Measurements from ENCODE around the gene SMPX.

SMPX gene

DNA sequence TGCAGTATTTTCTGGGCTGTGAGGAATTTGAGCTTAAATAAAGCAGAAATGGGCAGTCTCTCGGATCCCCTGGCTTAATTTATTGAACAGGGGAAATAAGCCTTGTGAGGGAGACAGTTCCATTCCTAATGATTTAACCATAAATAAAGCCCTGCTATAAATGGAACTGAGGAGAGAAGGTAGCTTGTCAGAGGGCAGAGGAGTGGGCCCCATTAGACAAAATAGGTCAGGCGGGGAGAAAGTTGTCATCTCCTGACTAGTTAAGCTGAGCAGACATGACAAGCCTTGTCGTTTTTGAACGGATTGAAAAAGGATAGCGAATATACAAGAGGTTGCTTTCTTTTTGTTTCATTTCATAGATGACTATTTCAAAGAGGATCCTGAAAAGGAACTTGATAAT is 39.3 kb downstream of the SMPX start:
- Histone ChIP-seq H3K4me3 (ENCODE audit: low read depth, low read length) (no peak overlapping the region), H3K27ac (no peak overlapping the region), H3K9me3 (ENCODE audit: severe bottlenecking) (no peaks in the 10 kb centered on the region), H3K27me3 (ENCODE audit: insufficient read depth, low read depth, severe bottlenecking) (no peaks in the 10 kb centered on the region), H3K36me3 (no peaks in the 10 kb centered on the region)
- TF ChIP-seq, protein P1, sequence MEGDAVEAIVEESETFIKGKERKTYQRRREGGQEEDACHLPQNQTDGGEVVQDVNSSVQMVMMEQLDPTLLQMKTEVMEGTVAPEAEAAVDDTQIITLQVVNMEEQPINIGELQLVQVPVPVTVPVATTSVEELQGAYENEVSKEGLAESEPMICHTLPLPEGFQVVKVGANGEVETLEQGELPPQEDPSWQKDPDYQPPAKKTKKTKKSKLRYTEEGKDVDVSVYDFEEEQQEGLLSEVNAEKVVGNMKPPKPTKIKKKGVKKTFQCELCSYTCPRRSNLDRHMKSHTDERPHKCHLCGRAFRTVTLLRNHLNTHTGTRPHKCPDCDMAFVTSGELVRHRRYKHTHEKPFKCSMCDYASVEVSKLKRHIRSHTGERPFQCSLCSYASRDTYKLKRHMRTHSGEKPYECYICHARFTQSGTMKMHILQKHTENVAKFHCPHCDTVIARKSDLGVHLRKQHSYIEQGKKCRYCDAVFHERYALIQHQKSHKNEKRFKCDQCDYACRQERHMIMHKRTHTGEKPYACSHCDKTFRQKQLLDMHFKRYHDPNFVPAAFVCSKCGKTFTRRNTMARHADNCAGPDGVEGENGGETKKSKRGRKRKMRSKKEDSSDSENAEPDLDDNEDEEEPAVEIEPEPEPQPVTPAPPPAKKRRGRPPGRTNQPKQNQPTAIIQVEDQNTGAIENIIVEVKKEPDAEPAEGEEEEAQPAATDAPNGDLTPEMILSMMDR (IDR thresholded peaks at IDR 0.05; ENCODE audit: low read depth, low read length) = no peak
- no peak for DNase-seq

GRCh38 chrX:21717802-21718201 is 40.1 kb downstream of the SMPX start:
- H3K9me3 ChIP-seq (ENCODE audit: severe bottlenecking) = no peaks in the 10 kb centered on the region
- no peak overlapping the region for H3K27ac ChIP-seq
- no peak for DNase-seq
- no peak overlapping the region for H3K4me3 ChIP-seq (ENCODE audit: low read depth, low read length)
- no peaks in the 10 kb centered on the region for H3K36me3 ChIP-seq
- no peaks in the 10 kb centered on the region for H3K27me3 ChIP-seq (ENCODE audit: insufficient read depth, low read depth, severe bottlenecking)
- TF ChIP-seq, protein P1 (IDR thresholded peaks at IDR 0.05; ENCODE audit: low read depth, low read length) = no peak

GRCh38 chrX:21715825-21716224 is 42.1 kb downstream of the SMPX start:
- H3K27ac ChIP-seq = no peak overlapping the region
- no peaks in the 10 kb centered on the region for H3K9me3 ChIP-seq (ENCODE audit: severe bottlenecking)
- no peak overlapping the region for H3K4me3 ChIP-seq (ENCODE audit: low read depth, low read length)
- TF ChIP-seq, protein P1 (IDR thresholded peaks at IDR 0.05; ENCODE audit: low read depth, low read length) = no peak
- DNase-seq = no peak
- H3K27me3 ChIP-seq (ENCODE audit: insufficient read depth, low read depth, severe bottlenecking) = no peaks in the 10 kb centered on the region
- H3K36me3 ChIP-seq = no peaks in the 10 kb centered on the region

- Histone ChIP-seq H3K9me3 (ENCODE audit: severe bottlenecking) (no peaks in the 10 kb centered on the region), H3K27ac (no peak overlapping the region), H3K4me3 (ENCODE audit: low read depth, low read length) (no peak overlapping the region), H3K27me3 (ENCODE audit: insufficient read depth, low read depth, severe bottlenecking) (no peaks in the 10 kb centered on the region), H3K36me3 (no peaks in the 10 kb centered on the region)
- TF ChIP-seq, protein P1 (IDR thresholded peaks at IDR 0.05; ENCODE audit: low read depth, low read length) = no peak
- no peak for DNase-seq
Measured at GRCh38 chrX:21715337-21715736, 42.6 kb downstream of the SMPX start.

DNA sequence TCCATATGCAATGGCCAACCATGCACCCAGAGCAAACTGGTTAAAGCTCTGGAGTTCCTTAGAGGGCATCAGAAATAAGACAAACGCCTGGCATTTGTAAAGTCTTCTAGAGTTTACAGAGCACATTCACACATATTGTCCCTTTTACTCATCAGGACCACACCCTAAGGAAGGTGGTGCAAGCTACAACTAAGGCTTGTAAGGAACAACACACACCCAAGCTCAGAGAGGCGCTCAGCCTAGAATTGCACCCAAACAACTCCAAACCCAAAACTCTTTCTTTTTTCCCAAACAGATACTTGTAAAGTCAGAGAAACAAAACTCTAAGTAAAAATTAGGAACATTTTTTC is 46.1 kb downstream of the SMPX start:
- H3K27ac ChIP-seq = no peak overlapping the region
- no peak overlapping the region for H3K4me3 ChIP-seq (ENCODE audit: low read depth, low read length)
- no peaks in the 10 kb centered on the region for H3K36me3 ChIP-seq
- H3K9me3 ChIP-seq (ENCODE audit: severe bottlenecking) = no peaks in the 10 kb centered on the region
- no peaks in the 10 kb centered on the region for H3K27me3 ChIP-seq (ENCODE audit: insufficient read depth, low read depth, severe bottlenecking)
- no peak for DNase-seq
- TF ChIP-seq, protein P1 (IDR thresholded peaks at IDR 0.05; ENCODE audit: low read depth, low read length) = no peak

DNA sequence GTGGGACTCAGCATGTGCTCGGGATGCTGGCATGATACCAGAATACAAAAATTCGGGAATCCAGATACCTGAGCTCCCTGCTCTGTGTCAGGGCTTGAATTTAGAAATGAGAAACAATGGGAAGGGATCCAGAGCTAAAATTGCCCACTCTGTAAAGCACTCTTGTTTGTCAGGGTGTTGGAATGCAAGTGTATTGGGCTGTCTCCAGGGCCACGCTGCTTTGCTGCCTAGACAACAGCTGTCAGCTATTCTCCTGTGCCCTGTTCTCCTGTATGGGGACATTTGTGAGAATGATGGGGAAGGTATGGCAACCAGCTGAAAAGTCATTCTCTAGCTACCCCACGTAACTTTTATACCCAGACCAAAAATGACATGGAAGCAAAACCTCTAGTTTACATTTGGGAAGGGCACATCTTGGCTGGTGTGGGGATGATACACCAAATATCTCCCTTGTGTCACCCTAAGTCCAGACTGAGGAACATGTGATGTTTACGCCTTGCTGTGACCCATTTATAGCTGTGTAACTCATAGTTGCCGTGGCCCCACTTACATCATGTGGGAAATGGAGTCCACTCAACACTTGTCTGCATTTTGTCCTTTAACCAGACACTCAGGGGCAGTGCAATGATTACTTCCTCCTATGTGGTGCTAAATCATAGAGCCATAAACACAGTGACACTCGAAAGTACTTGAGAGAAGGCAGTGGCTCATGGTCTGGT is 46.6 kb downstream of the SMPX start:
- no peak overlapping the region for H3K27ac ChIP-seq

More for the DNA sequence above, 46.6 kb downstream of the SMPX start:
- H3K27me3 ChIP-seq (ENCODE audit: insufficient read depth, low read depth, severe bottlenecking) = no peaks in the 10 kb centered on the region
- H3K36me3 ChIP-seq = no peaks in the 10 kb centered on the region
- DNase-seq = no peak
- no peak overlapping the region for H3K4me3 ChIP-seq (ENCODE audit: low read depth, low read length)
- TF ChIP-seq, protein P1 (IDR thresholded peaks at IDR 0.05; ENCODE audit: low read depth, low read length) = no peak
- no peaks in the 10 kb centered on the region for H3K9me3 ChIP-seq (ENCODE audit: severe bottlenecking)

Data from WERI-Rb-1 (cell line).